DOHH2 (cell line): ENCODE data around the gene INF2.

Source experiments
- H3F3A ChIP-seq: fragments of 200-600 bp; sonication (generic), shearing (Covaris generic); 2 replicates; pipeline ENCODE4 v1.6.0; 2016; ENCODE audit warnings: antibody characterized with exemption, mild to moderate bottlenecking; ENCODE audit not compliant: control insufficient read depth, insufficient read depth
- H3K27ac ChIP-seq: fragments of 200-600 bp; sonication (generic); 2 replicates; pipeline ENCODE4 v1.5.1; 2014; ENCODE audit warnings: low read depth, mild to moderate bottlenecking, low read length, moderate library complexity
- H3K27me3 ChIP-seq: fragments of 200-600 bp; sonication (generic); 2 replicates; pipeline ENCODE4 v1.6.1; 2014; ENCODE audit warnings: mild to moderate bottlenecking, low read length, mixed read lengths; ENCODE audit not compliant: control insufficient read depth
- H3K36me3 ChIP-seq: fragments of 200-600 bp; sonication (generic); 2 replicates; pipeline ENCODE4 v1.6.1; 2014; ENCODE audit warnings: mild to moderate bottlenecking, low read length, moderate library complexity, mixed read lengths; ENCODE audit not compliant: control insufficient read depth
- H3K4me1 ChIP-seq: fragments of 200-600 bp; sonication (generic); 2 replicates; pipeline ENCODE4 v1.6.1; 2014; ENCODE audit warnings: mild to moderate bottlenecking, low read length, mixed read lengths; ENCODE audit not compliant: control insufficient read depth
- H3K4me2 ChIP-seq: fragments of 200-600 bp; sonication (generic); 2 replicates; pipeline ENCODE4 v1.6.0; 2014; ENCODE audit warnings: mild to moderate bottlenecking, low read length, moderate library complexity
- H3K4me3 ChIP-seq: fragments of 200-600 bp; sonication (generic); 2 replicates; pipeline ENCODE4 v1.5.1; 2014; ENCODE audit warnings: mild to moderate bottlenecking, low read length, mixed read lengths
- H3K79me2 ChIP-seq: fragments of 200-600 bp; sonication (generic); 2 replicates; pipeline ENCODE4 v1.6.1; 2014; ENCODE audit warnings: mild to moderate bottlenecking, low read length, mixed read lengths; ENCODE audit not compliant: control insufficient read depth
- H3K9me2 ChIP-seq: fragments of 200-600 bp; sonication (generic); replicated peaks from 2 replicates; pipeline ENCODE4 v1.6.1; 2014; ENCODE audit warnings: mild to moderate bottlenecking, low read length, mixed read lengths; ENCODE audit not compliant: control insufficient read depth
- H3K9me3 ChIP-seq: fragments of 200-600 bp; sonication (generic); 2 replicates; pipeline ENCODE4 v1.6.1; 2014; ENCODE audit warnings: antibody characterized with exemption, low read length, mixed read lengths; ENCODE audit not compliant: control insufficient read depth, insufficient read depth
- H4K20me1 ChIP-seq: fragments of 200-600 bp; sonication (generic); 2 replicates; pipeline ENCODE4 v1.6.0; 2014; ENCODE audit warnings: low read depth, mild to moderate bottlenecking, antibody characterized with exemption, low read length, moderate library complexity; ENCODE audit not compliant: control insufficient read depth, insufficient read depth
- EZH2phosphoT487 ChIP-seq: fragments of 200-600 bp; sonication (generic); IDR thresholded peaks from 2 replicates; pipeline ENCODE4 v1.6.1; 2017; ENCODE audit warnings: borderline replicate concordance, mild to moderate bottlenecking, antibody characterized with exemption, low read length, moderate library complexity, mixed read lengths
- TF ChIP-seq, protein P1 (sequence below): fragments of 200-600 bp; sonication (generic); IDR thresholded peaks from one replicate; pipeline ENCODE4 v1.5.1; 2014; ENCODE audit warnings: antibody characterized with exemption, mild to moderate bottlenecking, low read depth, low read length; ENCODE audit not compliant: poor library complexity, severe bottlenecking

The INF2 gene

DNA sequence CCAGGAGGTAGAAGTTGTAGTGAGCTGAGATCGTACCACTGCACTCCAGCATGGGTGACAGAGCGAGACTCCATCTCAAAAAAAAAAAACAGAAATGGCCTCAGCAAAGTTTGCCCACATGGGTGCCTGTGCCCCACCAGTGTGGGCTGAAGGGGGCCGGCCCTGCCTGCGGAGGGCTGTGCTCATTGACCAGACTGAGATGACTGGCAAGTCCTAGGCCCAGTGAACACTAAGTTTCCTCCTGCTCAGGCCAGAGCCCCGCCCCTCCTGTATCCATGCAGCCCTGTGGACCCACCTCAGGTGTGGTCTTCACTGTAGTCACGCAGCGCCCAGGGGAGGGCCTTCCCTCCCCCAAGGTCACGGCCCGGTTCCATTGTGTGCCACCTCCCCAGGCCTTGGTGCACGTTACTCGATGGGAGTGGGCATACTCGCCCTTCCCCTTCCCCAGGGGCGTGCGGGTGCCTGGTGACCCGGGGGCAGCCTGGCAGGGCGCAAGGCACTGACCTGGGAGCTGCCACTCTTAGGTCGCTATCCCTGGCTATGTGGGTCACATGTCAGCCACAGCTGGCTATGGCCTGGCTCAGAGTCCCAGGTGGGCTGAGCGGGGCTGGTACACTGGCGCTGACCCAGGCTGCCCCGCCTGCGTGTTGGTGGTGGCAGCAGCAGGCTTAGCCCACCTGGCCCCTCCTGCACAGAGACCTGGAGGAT is 16.1 kb downstream of the INF2 start:
- peaks cover 28% of the 10 kb centered on the region for H3K36me3 ChIP-seq
- no peaks in the 10 kb centered on the region for H3K4me1 ChIP-seq
- no peak overlapping the region for H3K27ac ChIP-seq
- no peak overlapping the region for H3K4me3 ChIP-seq
- no peaks in the 10 kb centered on the region for H3K27me3 ChIP-seq
- H3K9me2 ChIP-seq = no peaks in the 10 kb centered on the region
- H3K9me3 ChIP-seq = no peaks in the 10 kb centered on the region
- H3K79me2 ChIP-seq = no peaks in the 10 kb centered on the region
- TF ChIP-seq, protein P1, sequence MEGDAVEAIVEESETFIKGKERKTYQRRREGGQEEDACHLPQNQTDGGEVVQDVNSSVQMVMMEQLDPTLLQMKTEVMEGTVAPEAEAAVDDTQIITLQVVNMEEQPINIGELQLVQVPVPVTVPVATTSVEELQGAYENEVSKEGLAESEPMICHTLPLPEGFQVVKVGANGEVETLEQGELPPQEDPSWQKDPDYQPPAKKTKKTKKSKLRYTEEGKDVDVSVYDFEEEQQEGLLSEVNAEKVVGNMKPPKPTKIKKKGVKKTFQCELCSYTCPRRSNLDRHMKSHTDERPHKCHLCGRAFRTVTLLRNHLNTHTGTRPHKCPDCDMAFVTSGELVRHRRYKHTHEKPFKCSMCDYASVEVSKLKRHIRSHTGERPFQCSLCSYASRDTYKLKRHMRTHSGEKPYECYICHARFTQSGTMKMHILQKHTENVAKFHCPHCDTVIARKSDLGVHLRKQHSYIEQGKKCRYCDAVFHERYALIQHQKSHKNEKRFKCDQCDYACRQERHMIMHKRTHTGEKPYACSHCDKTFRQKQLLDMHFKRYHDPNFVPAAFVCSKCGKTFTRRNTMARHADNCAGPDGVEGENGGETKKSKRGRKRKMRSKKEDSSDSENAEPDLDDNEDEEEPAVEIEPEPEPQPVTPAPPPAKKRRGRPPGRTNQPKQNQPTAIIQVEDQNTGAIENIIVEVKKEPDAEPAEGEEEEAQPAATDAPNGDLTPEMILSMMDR = no peak
- TF ChIP-seq EZH2phosphoT487 = no peak
- no peaks in the 10 kb centered on the region for H4K20me1 ChIP-seq
- no peaks in the 10 kb centered on the region for H3F3A ChIP-seq
- H3K4me2 ChIP-seq = no peak overlapping the region

DNA sequence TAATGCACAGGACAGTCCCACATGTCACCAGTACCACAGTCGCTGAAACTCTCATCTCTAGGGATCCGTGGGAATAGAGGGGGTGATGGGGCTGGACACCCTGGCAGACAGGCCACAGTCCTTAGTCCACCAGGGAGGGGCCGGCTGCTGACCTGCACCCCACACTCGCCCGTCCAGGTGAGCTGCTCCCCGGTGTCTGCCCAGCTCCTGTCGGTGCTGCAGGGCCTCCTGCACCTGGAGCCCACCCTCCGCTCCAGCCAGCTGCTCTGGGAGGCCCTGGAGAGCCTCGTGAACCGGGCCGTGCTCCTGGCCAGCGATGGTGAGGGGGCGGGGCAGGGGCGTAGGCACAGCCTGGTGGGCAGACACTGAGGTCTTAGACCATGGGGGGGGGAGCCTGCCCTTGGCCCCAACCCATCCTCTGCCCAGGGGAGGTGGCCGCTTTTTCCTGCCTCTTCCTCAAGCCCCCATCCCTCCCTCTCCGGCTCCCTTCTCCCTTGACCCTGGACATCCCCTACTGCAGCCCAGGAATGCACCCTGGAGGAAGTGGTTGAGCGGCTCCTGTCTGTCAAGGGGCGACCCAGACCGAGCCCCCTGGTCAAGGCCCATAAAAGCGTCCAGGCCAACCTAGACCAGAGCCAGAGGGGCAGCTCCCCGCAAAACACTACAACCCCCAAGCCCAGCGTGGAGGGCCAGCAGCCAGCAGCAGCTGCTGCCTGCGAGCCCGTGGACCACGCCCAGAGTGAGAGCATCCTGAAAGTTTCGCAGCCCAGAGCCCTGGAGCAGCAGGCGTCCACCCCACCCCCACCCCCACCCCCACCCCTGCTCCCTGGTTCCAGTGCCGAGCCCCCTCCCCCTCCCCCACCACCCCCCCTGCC is 17.6 kb downstream of the INF2 start:
- Histone ChIP-seq H3K9me2 (no peaks in the 10 kb centered on the region), H3F3A (no peaks in the 10 kb centered on the region), H3K79me2 (no peaks in the 10 kb centered on the region), H3K4me3 (no peak overlapping the region), H3K27ac (no peak overlapping the region), H4K20me1 (no peaks in the 10 kb centered on the region), H3K9me3 (no peaks in the 10 kb centered on the region), H3K4me2 (no peak overlapping the region), H3K4me1 (no peaks in the 10 kb centered on the region), H3K36me3 (peaks cover 26% of the 10 kb centered on the region), H3K27me3 (no peaks in the 10 kb centered on the region)
- TF ChIP-seq, protein P1 = no peak
- no peak for TF ChIP-seq EZH2phosphoT487

DNA sequence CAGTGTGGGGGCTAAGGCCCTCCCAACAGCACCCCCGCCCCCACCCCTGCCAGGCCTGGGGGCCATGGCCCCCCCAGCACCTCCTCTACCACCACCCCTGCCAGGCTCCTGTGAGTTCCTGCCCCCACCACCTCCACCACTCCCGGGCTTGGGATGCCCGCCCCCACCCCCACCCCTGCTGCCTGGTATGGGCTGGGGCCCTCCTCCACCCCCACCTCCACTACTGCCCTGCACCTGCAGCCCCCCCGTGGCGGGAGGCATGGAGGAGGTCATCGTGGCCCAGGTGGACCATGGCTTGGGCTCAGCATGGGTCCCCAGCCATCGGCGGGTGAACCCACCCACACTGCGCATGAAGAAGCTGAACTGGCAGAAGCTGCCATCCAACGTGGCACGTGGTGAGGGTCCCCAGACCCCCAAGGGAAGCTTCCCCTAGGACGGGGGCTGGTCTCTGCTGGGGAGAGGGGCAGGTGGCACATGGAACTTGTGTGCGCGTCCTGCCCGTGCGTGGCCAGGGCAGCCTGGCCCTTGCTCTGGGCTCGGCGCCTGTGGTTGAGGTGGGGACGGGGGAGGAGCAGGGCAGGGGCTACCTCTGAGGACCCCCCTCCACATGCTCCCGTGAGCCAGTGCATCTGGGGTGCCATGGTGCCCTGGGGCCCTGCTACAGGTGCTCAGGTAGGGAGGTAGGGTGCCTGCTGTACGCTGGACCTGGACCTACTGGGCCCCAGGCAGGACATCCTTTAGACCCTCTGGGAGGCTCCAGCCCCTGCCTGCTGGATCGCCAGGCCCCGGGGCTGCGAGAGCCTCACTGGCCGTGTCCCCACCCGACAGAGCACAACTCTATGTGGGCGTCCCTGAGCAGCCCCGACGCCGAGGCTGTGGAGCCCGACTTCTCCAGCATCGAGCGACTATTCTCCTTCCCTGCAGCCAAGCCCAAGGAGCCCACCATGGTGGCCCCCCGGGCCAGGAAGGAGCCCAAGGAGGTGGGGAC is 18.5 kb downstream of the INF2 start:
- Histone ChIP-seq H3K36me3 (peaks cover 26% of the 10 kb centered on the region), H3K4me2 (no peak overlapping the region), H3K27me3 (no peaks in the 10 kb centered on the region), H4K20me1 (no peaks in the 10 kb centered on the region), H3K9me2 (no peaks in the 10 kb centered on the region), H3K9me3 (no peaks in the 10 kb centered on the region), H3K4me1 (no peaks in the 10 kb centered on the region), H3K4me3 (no peak overlapping the region), H3K79me2 (no peaks in the 10 kb centered on the region), H3F3A (no peaks in the 10 kb centered on the region), H3K27ac (no peak overlapping the region)
- TF ChIP-seq, protein P1 = no peak
- no peak for TF ChIP-seq EZH2phosphoT487
